NT2/D1 (cell line): ENCODE results near the gene TCIRG1.

Experiments used
- DNase-seq: peaks from one replicate; pipeline ENCODE4 v3.0.0-alpha.2; 2011; ENCODE audit warnings: low read depth, low spot score
- H3K27me3 ChIP-seq: 2 replicates; pipeline ENCODE4 v1.6.0; 2011; ENCODE audit warnings: mild to moderate bottlenecking; ENCODE audit not compliant: insufficient read length, insufficient read depth
- H3K36me3 ChIP-seq: 2 replicates; pipeline ENCODE4 v1.6.1; 2011; ENCODE audit warnings: mild to moderate bottlenecking, low read length, mixed read lengths; ENCODE audit not compliant: insufficient read depth, insufficient read length
- H3K4me1 ChIP-seq: 2 replicates; pipeline ENCODE4 v1.5.1; 2011; ENCODE audit not compliant: insufficient read depth, insufficient read length
- H3K4me3 ChIP-seq: 2 replicates; pipeline ENCODE4 v1.5.1; 2011; ENCODE audit warnings: low read depth; ENCODE audit not compliant: insufficient read length
- H3K9ac ChIP-seq: 2 replicates; pipeline ENCODE4 v1.6.0; 2011; ENCODE audit warnings: low read depth; ENCODE audit not compliant: insufficient read length
- H3K9me3 ChIP-seq: 2 replicates; pipeline ENCODE4 v1.5.1; 2011; ENCODE audit warnings: mild to moderate bottlenecking, low read length; ENCODE audit not compliant: insufficient read depth
- SUZ12 ChIP-seq: IDR thresholded peaks from 2 replicates; pipeline ENCODE4 v1.6.1; 2011; ENCODE audit not compliant: insufficient read length, insufficient read depth; ENCODE audit errors: extremely low read depth
- YY1 ChIP-seq: IDR thresholded peaks from 2 replicates; pipeline ENCODE4 v1.6.1; 2011; ENCODE audit not compliant: insufficient read length, insufficient read depth
- ZNF274 ChIP-seq: IDR thresholded peaks from 2 replicates; pipeline ENCODE4 v1.6.1; 2011; ENCODE audit warnings: mild to moderate bottlenecking, low read depth, low read length

TCIRG1 gene

GRCh38 chr11:68008381-68009337 is 30.2 kb upstream of the TCIRG1 start:
- H3K36me3 ChIP-seq: no peaks in the 10 kb centered on the region
- H3K4me3 ChIP-seq: no peak overlapping the region
- H3K9me3 ChIP-seq: no peaks in the 10 kb centered on the region
- H3K9ac ChIP-seq: peak overlapping the region; percentile 51
- DNase-seq: no peak
- peaks cover 3% of the 10 kb centered on the region for H3K27me3 ChIP-seq
- H3K4me1 ChIP-seq: peaks cover 38% of the 10 kb centered on the region
- no peak for TF ChIP-seq SUZ12

- Histone ChIP-seq H3K36me3 (no peaks in the 10 kb centered on the region), H3K9me3 (no peaks in the 10 kb centered on the region), H3K4me3 (no peak overlapping the region), H3K27me3 (no peaks in the 10 kb centered on the region), H3K9ac (peak overlapping the region; percentile 89), H3K4me1 (peaks cover 41% of the 10 kb centered on the region)
- no peak for DNase-seq
- TF ChIP-seq YY1 (no peak), ZNF274 (no peak), SUZ12 (no peak)
These were observed 29.3 kb upstream of the TCIRG1 start for GRCh38 chr11:68009391-68010089.

- Histone ChIP-seq H3K9me3 (no peaks in the 10 kb centered on the region), H3K36me3 (no peaks in the 10 kb centered on the region), H3K4me1 (peaks cover 48% of the 10 kb centered on the region), H3K27me3 (no peaks in the 10 kb centered on the region), H3K4me3 (peak within 1 kb of the TSS; percentile 35), H3K9ac (peak within 1 kb of the TSS; percentile 89)
- no peak for DNase-seq
- TF ChIP-seq YY1: no peak
These were observed 28.5 kb upstream of the TCIRG1 start, which contains the start of gene ALDH3B1 for GRCh38 chr11:68010090-68011041. Gene ALDH3B1 (plus strand): TSS chr11:68010327. CDS start chr11:68015298, 4,971 bp downstream.

GRCh38 chr11:68011051-68011943 is 27.5 kb upstream of the TCIRG1 start:
- H3K9ac ChIP-seq: peak overlapping the region; percentile 39
- H3K9me3 ChIP-seq: no peaks in the 10 kb centered on the region
- peaks cover 48% of the 10 kb centered on the region for H3K4me1 ChIP-seq
- no peaks in the 10 kb centered on the region for H3K27me3 ChIP-seq
- DNase-seq: no peak
- peak overlapping the region; percentile 35 for H3K4me3 ChIP-seq
- TF ChIP-seq YY1: no peak
- TF ChIP-seq ZNF274: no peak
- TF ChIP-seq SUZ12: no peak
- H3K36me3 ChIP-seq: no peaks in the 10 kb centered on the region

- DNase-seq: no peak
- no peaks in the 10 kb centered on the region for H3K27me3 ChIP-seq
- TF ChIP-seq ZNF274 (no peak), SUZ12 (no peak), YY1 (no peak)
- H3K9ac ChIP-seq: peak overlapping the region; percentile 39
- peaks cover 58% of the 10 kb centered on the region for H3K4me1 ChIP-seq
- H3K36me3 ChIP-seq: no peaks in the 10 kb centered on the region
- H3K4me3 ChIP-seq: no peak overlapping the region
- no peaks in the 10 kb centered on the region for H3K9me3 ChIP-seq
These were observed 26.6 kb upstream of the TCIRG1 start for GRCh38 chr11:68012044-68012842.
